ENCODE results near the gene NDUFAF8.
A peak's percentile ranks its signal among the peaks of the same experiment; 100 is the strongest.

NDUFAF8 gene

GRCh38 chr17:81239714-81240555 lies 817 bp downstream of the NDUFAF8 start:
- DNase-seq (ENCODE audit: low spot score) = no peak

- DNase-seq (ENCODE audit: low spot score) = no peak
Observed at GRCh38 chr17:81240761-81241160, 1.6 kb downstream of the NDUFAF8 start.

GRCh38 chr17:81241203-81241602 lies 2.1 kb downstream of the NDUFAF8 start:
- no peak for DNase-seq (ENCODE audit: low spot score)

GRCh38 chr17:81241648-81242420 lies 2.7 kb downstream of the NDUFAF8 start:
- DNase-seq (ENCODE audit: low spot score) = peak; percentile 48

- DNase-seq (ENCODE audit: low spot score) = no peak
Observed at GRCh38 chr17:81242421-81243332, 3.6 kb downstream of the NDUFAF8 start.

GRCh38 chr17:81243333-81243664 lies 4.2 kb downstream of the NDUFAF8 start:
- DNase-seq (ENCODE audit: low spot score) = no peak

GRCh38 chr17:81244358-81245023 lies 5.4 kb downstream of the NDUFAF8 start:
- DNase-seq (ENCODE audit: low spot score) = no peak

- DNase-seq (ENCODE audit: low spot score) = no peak
Observed at GRCh38 chr17:81245024-81245664, 6.0 kb downstream of the NDUFAF8 start.

GRCh38 chr17:81245665-81246342 lies 6.7 kb downstream of the NDUFAF8 start:
- no peak for DNase-seq (ENCODE audit: low spot score)

- no peak for DNase-seq (ENCODE audit: low spot score)
Observed at GRCh38 chr17:81246343-81246670, 7.2 kb downstream of the NDUFAF8 start.

GRCh38 chr17:81246679-81247338 lies 7.7 kb downstream of the NDUFAF8 start:
- DNase-seq (ENCODE audit: low spot score) = no peak

GRCh38 chr17:81247339-81247990 lies 8.3 kb downstream of the NDUFAF8 start:
- DNase-seq (ENCODE audit: low spot score) = no peak

GRCh38 chr17:81248649-81249048 lies 9.5 kb downstream of the NDUFAF8 start:
- no peak for DNase-seq (ENCODE audit: low spot score)

GRCh38 chr17:81249223-81250040 lies 10.3 kb downstream of the NDUFAF8 start:
- no peak for DNase-seq (ENCODE audit: low spot score)

- DNase-seq (ENCODE audit: low spot score) = no peak
Observed at GRCh38 chr17:81250286-81251093, 11.4 kb downstream of the NDUFAF8 start.

GRCh38 chr17:81251094-81251708 lies 12.1 kb downstream of the NDUFAF8 start:
- no peak for DNase-seq (ENCODE audit: low spot score)

- DNase-seq (ENCODE audit: low spot score) = no peak
Observed at GRCh38 chr17:81251709-81252301, 12.7 kb downstream of the NDUFAF8 start.
